HepG2 (cell line): ENCODE measurements around the gene CCDC85C. TPM values are rescaled to one million over a fixed set of nuclear protein-coding genes. Genes with fewer than 3 reads are reported as not detected.

Experiments used
- ATAC-seq: fragments of 200-7000 bp; cut with Tn5 transposase; 3 replicates; pipeline ENCODE4 v1.9.1; 2020; ENCODE audit warnings: mild to moderate bottlenecking, moderate library complexity
- BruUV-seq: library from RNA; stranded (reverse); fragments of 400-500 nt; replicated peaks from 2 replicates; lab custom pipeline; 2021; lab: Mats Ljungman, UMichigan
- CTCF ChIA-PET: fragments of 300-600 bp; formaldehyde crosslinking; extraction: SDS; loops from one replicate; lab custom pipeline; 2021; ENCODE audit warnings: low total read pairs, inconsistent platforms, low intra/inter-chr PET ratio; lab: Yijun Ruan, JAX
- POLR2A ChIA-PET: fragments of 350-600 bp; sonication (Branson Sonifier 250); formaldehyde crosslinking; loops from one replicate; lab custom pipeline; 2020; ENCODE audit warnings: antibody characterized with exemption, inconsistent platforms; lab: Yijun Ruan, JAX
- DNase-seq: peaks from one replicate; pipeline ENCODE4 v3.0.0-alpha.2; 2015; ENCODE audit warnings: low spot score
- FAIRE-seq: peaks from 3 replicates; lab custom pipeline; 2011; peaks lifted over from hg19 to GRCh38; lab: Jason Lieb, UNC
- H2AFZ ChIP-seq: one replicate; pipeline ENCODE4 v1.6.1; 2011; ENCODE audit warnings: low read length, inconsistent platforms
- H3K27ac ChIP-seq: fragments of 300-600 bp; 3 replicates; pipeline ENCODE4 v1.8.0; 2011; ENCODE audit warnings: mixed run types, mild to moderate bottlenecking, mixed read lengths, low read length, inconsistent platforms; ENCODE audit not compliant: insufficient read depth; ENCODE audit errors: extremely low read length
- H3K27me3 ChIP-seq, 2 experiments: fragments of 200-600 bp in 1 of 2; 2 replicates in 1 of 2; 3 replicates in 1 of 2; pipeline versions ENCODE4 v1.6.0 to v1.8.0; 2011; ENCODE audit warnings: low read length in 2 of 2, mild to moderate bottlenecking in 2 of 2, moderate library complexity in 2 of 2, inconsistent platforms in 1 of 2; ENCODE audit not compliant: insufficient read depth in 2 of 2, control insufficient read depth in 1 of 2
- H3K36me3 ChIP-seq, 2 experiments: fragments of 200-600 bp in 1 of 2; replicated peaks in 1 of 2; 2 replicates in 1 of 2; 3 replicates in 1 of 2; pipeline versions ENCODE4 v1.5.1 to v1.8.0; 2011; ENCODE audit warnings: low read length in 2 of 2, inconsistent platforms in 1 of 2; ENCODE audit not compliant: insufficient read depth in 2 of 2, control insufficient read depth in 1 of 2
- H3K4me1 ChIP-seq: 2 replicates; pipeline ENCODE4 v1.5.1; 2012; ENCODE audit warnings: low read length, inconsistent platforms; ENCODE audit not compliant: insufficient read depth
- H3K4me2 ChIP-seq: 2 replicates; pipeline ENCODE4 v1.6.0; 2011; ENCODE audit warnings: low read depth, low read length, inconsistent platforms
- H3K4me3 ChIP-seq, 3 experiments: fragments of 200-600 bp in 1 of 3; sonication (generic), shearing (Covaris generic) in 1 of 3; replicated peaks in 1 of 3; 2 replicates each; pipeline ENCODE4 v1.5.1; 2011 to 2016; ENCODE audit warnings: low read length in 3 of 3, inconsistent platforms in 2 of 3, low read depth in 2 of 3, mild to moderate bottlenecking in 2 of 3, control low read depth in 1 of 3, mixed read lengths in 1 of 3; ENCODE audit not compliant: insufficient read depth in 1 of 3
- H3K79me2 ChIP-seq: one replicate; pipeline ENCODE4 v1.6.1; 2011; ENCODE audit warnings: low read length, inconsistent platforms; ENCODE audit not compliant: insufficient read depth
- H3K9ac ChIP-seq: 2 replicates; pipeline ENCODE4 v1.6.0; 2011; ENCODE audit warnings: mild to moderate bottlenecking, low read depth, low read length, inconsistent platforms; ENCODE audit not compliant: insufficient read depth
- H3K9me3 ChIP-seq: 2 replicates; pipeline ENCODE4 v1.5.1; 2012; ENCODE audit warnings: mild to moderate bottlenecking, low read length
- H4K20me1 ChIP-seq: 2 replicates; pipeline ENCODE4 v1.6.0; 2011; ENCODE audit warnings: inconsistent platforms, mild to moderate bottlenecking, low read length, moderate library complexity; ENCODE audit not compliant: insufficient read depth
- ELK4 ChIP-seq: sonication (generic); formaldehyde crosslinking; IDR thresholded peaks from 2 replicates; pipeline ENCODE4 v1.9.0; 2021; ENCODE audit warnings: missing genetic modification reagents, borderline replicate concordance
- LCORL ChIP-seq, 2 experiments: fragments of 450-650 bp in 1 of 2; sonication (generic) in 1 of 2; formaldehyde crosslinking in 1 of 2; IDR thresholded peaks; 2 replicates each; pipeline versions ENCODE4 v1.5.0 to v1.6.1; 2017 to 2020; ENCODE audit warnings: antibody characterized with exemption in 1 of 2, missing genetic modification reagents in 1 of 2
- RNF219 ChIP-seq: sonication (generic); formaldehyde crosslinking; IDR thresholded peaks from 2 replicates; pipeline ENCODE4 v1.5.0; 2020; ENCODE audit warnings: mild to moderate bottlenecking, missing genetic modification reagents
- SOX5 ChIP-seq: IDR thresholded peaks from 2 replicates; pipeline ENCODE4 v1.6.1; 2016; ENCODE audit warnings: borderline replicate concordance
- ZNF354B ChIP-seq: sonication (generic); formaldehyde crosslinking; IDR thresholded peaks from 2 replicates; pipeline ENCODE4 v1.8.0; 2022; ENCODE audit warnings: mild to moderate bottlenecking, missing genetic modification reagents
- WGBS: methylation state at CpG from one replicate; pipeline ENCODE4 v1.1.6; 2017; ENCODE audit warnings: low lambda C conversion rate; 5-methylcytosine and 5-hydroxymethylcytosine counted together
- in situ Hi-C: cut with HindIII; loops from 2 replicates; pipeline ENCODE4 v1.10.0; 2017; ENCODE audit warnings: low pct_unique_long_range_greater_than_20kb; ENCODE audit not compliant: extremely low pct_ligation_motif_present
- intact Hi-C: fragments of 100-400 bp; cut with micrococcal nuclease; formaldehyde crosslinking; loops from one replicate; pipeline ENCODE4 v1.10.0; 2022; ENCODE audit not compliant: unreplicated experiment
- polyA plus RNA-seq, 8 experiments: library from polyadenylated mRNA; depleted of rRNA in 3 of 8; stranded (reverse) in 7 of 8; unstranded in 1 of 8; fragments of >200 nt; fragmentation: Illumina TruSeq in 4 of 8; extraction: Trizol in 4 of 8; gene quantifications; 2 replicates each; pipeline versions ENCODE4 v1.2.1 to v1.2.3, GENCODE V29; 2011 to 2016; ENCODE audit warnings: low read depth in 4 of 8, missing spikeins in 1 of 8, mixed read lengths in 1 of 8; ENCODE audit not compliant: insufficient read depth in 1 of 8
- total RNA-seq, 5 experiments: library from RNA; depleted of rRNA; stranded (reverse); fragments of >200 nt; fragmentation: Illumina TruSeq; extraction: Trizol; gene quantifications; 2 replicates each; pipeline ENCODE4 v1.2.3, GENCODE V29; 2016; ENCODE audit warnings: low read depth in 1 of 5
- TF ChIP-seq, protein P1 (sequence below): IDR thresholded peaks from 2 replicates; pipeline ENCODE4 v1.4.0; 2020; ENCODE audit warnings: mild to moderate bottlenecking, missing genetic modification reagents

CCDC85C gene
- total and polyA plus RNA-seq, 2 of the 13 experiments (the other 11 are each of a cell fraction or from before 2014, with no cell fraction given), result 18.8 to 43.8 TPM

DNA sequence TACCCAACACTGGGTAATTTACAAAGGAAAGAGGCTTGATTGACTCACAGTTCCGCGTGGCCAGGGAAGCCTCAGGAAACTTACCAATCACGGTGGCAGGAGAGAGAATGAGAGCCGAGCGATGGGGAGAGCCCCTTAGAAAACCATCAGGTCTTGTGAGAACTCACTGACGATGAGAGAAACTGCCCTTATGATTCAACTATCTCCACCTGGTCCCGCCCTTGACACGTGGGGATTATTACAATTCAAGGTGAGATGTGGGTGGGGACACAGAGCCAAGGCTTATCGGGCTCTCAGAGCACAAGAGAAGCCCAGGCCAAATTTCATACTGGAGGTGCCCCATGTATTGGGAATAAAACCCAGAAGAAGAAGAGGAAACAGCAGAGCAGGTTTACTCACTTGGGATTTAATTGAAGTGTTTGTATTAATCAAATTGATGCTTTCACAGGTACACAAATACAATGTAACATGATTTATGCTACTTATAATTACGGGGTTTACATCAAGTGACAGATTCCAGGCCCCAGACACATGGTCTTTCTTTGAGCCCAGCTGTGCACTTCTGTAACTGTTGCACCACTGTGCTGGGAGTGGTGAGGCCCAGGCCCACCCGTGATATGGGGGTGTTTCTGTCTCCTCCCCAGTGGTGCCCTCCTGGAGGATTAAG is 8.2 kb upstream of the CCDC85C start:
- CTCF ChIA-PET, result no interaction called here

DNA sequence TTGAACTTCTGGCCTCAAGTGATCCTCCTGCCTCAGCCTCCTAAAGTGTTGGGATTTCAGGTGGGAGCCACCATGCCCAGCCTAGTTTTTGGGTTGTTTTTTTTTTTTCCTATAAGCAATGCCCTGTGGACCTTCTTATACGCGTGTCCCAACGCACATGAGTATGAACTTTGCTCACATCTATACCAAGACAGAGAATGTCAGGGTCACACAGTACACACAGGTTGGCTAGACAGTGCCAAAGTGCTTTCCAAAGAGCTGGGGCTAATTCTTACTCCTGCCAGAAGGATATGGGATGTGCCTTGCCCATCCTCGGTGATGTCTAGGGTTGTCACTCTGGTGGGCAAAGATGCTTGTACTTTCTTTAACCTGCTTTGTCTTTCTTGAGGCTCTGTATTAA is 7.6 kb upstream of the CCDC85C start:
- Histone ChIP-seq H2AFZ (no peak overlapping the region), H3K27me3 (peaks cover 1 to 22% of the 10 kb centered on the region in 2 experiments; a peak in 2 of 5 replicates), H3K36me3 (no peaks in the 10 kb centered on the region), H3K9me3 (no peaks in the 10 kb centered on the region), H4K20me1 (no peaks in the 10 kb centered on the region), H3K27ac (no peak overlapping the region), H3K9ac (no peak overlapping the region), H3K79me2 (no peaks in the 10 kb centered on the region), H3K4me2 (peak overlapping the region; percentile 5; the same call in 1 of the 2 replicates), H3K4me1 (peaks cover 42% of the 10 kb centered on the region), H3K4me3 (no peak overlapping the region)
- BruUV-seq, result no TSS peak
- in situ Hi-C loops, result no loop called here
- ATAC-seq (no peak), FAIRE-seq (no peak), DNase-seq (no peak)
- ChIA-PET CTCF (no interaction called here), POLR2A (no interaction called here)
- intact Hi-C loops, result no loop called here
- 25% methylated on average over 4 of the region's 4 CpGs for WGBS
- TF ChIP-seq ZNF354B (CRISPR knock-in tag) (no peak), ELK4 (CRISPR knock-in tag) (no peak), LCORL (IDR thresholded peaks at IDR 0.05) (no peak), LCORL (CRISPR knock-in tag; IDR thresholded peaks at IDR 0.05) (0 out of 2 replicates have a peak, but pooled peaks have one; percentile 23), SOX5 (CRISPR knock-in tag) (no peak)
- TF ChIP-seq, protein P1, sequence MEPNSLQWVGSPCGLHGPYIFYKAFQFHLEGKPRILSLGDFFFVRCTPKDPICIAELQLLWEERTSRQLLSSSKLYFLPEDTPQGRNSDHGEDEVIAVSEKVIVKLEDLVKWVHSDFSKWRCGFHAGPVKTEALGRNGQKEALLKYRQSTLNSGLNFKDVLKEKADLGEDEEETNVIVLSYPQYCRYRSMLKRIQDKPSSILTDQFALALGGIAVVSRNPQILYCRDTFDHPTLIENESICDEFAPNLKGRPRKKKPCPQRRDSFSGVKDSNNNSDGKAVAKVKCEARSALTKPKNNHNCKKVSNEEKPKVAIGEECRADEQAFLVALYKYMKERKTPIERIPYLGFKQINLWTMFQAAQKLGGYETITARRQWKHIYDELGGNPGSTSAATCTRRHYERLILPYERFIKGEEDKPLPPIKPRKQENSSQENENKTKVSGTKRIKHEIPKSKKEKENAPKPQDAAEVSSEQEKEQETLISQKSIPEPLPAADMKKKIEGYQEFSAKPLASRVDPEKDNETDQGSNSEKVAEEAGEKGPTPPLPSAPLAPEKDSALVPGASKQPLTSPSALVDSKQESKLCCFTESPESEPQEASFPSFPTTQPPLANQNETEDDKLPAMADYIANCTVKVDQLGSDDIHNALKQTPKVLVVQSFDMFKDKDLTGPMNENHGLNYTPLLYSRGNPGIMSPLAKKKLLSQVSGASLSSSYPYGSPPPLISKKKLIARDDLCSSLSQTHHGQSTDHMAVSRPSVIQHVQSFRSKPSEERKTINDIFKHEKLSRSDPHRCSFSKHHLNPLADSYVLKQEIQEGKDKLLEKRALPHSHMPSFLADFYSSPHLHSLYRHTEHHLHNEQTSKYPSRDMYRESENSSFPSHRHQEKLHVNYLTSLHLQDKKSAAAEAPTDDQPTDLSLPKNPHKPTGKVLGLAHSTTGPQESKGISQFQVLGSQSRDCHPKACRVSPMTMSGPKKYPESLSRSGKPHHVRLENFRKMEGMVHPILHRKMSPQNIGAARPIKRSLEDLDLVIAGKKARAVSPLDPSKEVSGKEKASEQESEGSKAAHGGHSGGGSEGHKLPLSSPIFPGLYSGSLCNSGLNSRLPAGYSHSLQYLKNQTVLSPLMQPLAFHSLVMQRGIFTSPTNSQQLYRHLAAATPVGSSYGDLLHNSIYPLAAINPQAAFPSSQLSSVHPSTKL (CRISPR knock-in tag), result peak; percentile 57

More for the DNA sequence above, 8.2 kb upstream of the CCDC85C start:
- BruUV-seq, result no TSS peak
- ATAC-seq, result no peak; the same call in 2 of the 3 replicates
- Histone ChIP-seq H2AFZ (no peak overlapping the region), H3K27ac (no peak overlapping the region), H3K79me2 (no peaks in the 10 kb centered on the region), H4K20me1 (no peaks in the 10 kb centered on the region), H3K9me3 (no peaks in the 10 kb centered on the region), H3K27me3 (peaks cover 2 to 27% of the 10 kb centered on the region in 2 experiments; a peak in 2 of 5 replicates), H3K4me2 (peak overlapping the region; percentile 5; the same call in 1 of the 2 replicates), H3K36me3 (no peaks in the 10 kb centered on the region), H3K9ac (no peak overlapping the region), H3K4me3 (no peak overlapping the region), H3K4me1 (peaks cover 39% of the 10 kb centered on the region)
- no peak for FAIRE-seq
- TF ChIP-seq RNF219, result no peak
- in situ Hi-C loops, result no loop called here
- 25% methylated on average over 11 of the region's 11 CpGs for WGBS
- POLR2A ChIA-PET, result no interaction called here
- intact Hi-C loops, result no loop called here
- no peak for DNase-seq
